HEK293 (cell line): ENCODE data around the gene MAP4K4.

Source experiments
- CTCF ChIA-PET: fragments of 350-600 bp; formaldehyde crosslinking; extraction: SDS; loops from one replicate; lab custom pipeline; 2021; ENCODE audit warnings: antibody characterized with exemption; lab: Yijun Ruan, JAX
- POLR2A ChIA-PET: fragments of 300-600 bp; formaldehyde crosslinking; extraction: SDS; loops from one replicate; lab custom pipeline; 2020; ENCODE audit warnings: antibody characterized with exemption, inconsistent platforms; lab: Yijun Ruan, JAX
- H3K27ac ChIP-seq: fragments of 200-500 bp; sonication (Bioruptor generic); 2 replicates; pipeline ENCODE4 v1.5.1; 2014; ENCODE audit warnings: low read depth, low read length, control low read depth, inconsistent platforms; ENCODE audit errors: extremely low read depth
- H3K36me3 ChIP-seq, 2 experiments: fragments of 200-500 bp in 1 of 2; sonication (Bioruptor generic) in 1 of 2; 1 replicate in 1 of 2; 2 replicates in 1 of 2; pipeline ENCODE4 v1.5.1; 2014 to 2017; ENCODE audit warnings: inconsistent platforms in 2 of 2, low read length in 2 of 2; ENCODE audit not compliant: control insufficient read depth in 2 of 2, insufficient read depth in 1 of 2
- H3K4me1 ChIP-seq: fragments of 200-500 bp; sonication (Bioruptor generic); 2 replicates; pipeline ENCODE4 v1.5.1; 2014; ENCODE audit warnings: mild to moderate bottlenecking, low read length, inconsistent platforms; ENCODE audit not compliant: control insufficient read depth, insufficient read depth
- H3K4me3 ChIP-seq: 2 replicates; pipeline ENCODE4 v1.5.1; 2011; ENCODE audit warnings: low read depth, mild to moderate bottlenecking, control low read depth, low read length, moderate library complexity
- H3K9me3 ChIP-seq: fragments of 200-500 bp; sonication (Bioruptor generic); 2 replicates; pipeline ENCODE4 v1.5.1; 2014; ENCODE audit warnings: low read depth, low read length, inconsistent platforms; ENCODE audit not compliant: control insufficient read depth, insufficient read depth
- HOXD13 ChIP-seq: sonication (generic); formaldehyde crosslinking; IDR thresholded peaks from 2 replicates; pipeline ENCODE4 v1.8.0; 2022; ENCODE audit warnings: missing genetic modification reagents, borderline replicate concordance
- PRDM1 ChIP-seq: fragments of 450-650 bp; formaldehyde crosslinking; IDR thresholded peaks from 2 replicates; pipeline ENCODE4; 2016; ENCODE audit warnings: missing biosample characterization, missing genetic modification characterization
- ZBTB17 ChIP-seq: fragments of 450-650 bp; formaldehyde crosslinking; IDR thresholded peaks from 2 replicates; pipeline ENCODE4 v1.5.1; 2016; ENCODE audit warnings: missing biosample characterization, missing genetic modification characterization
- ZFHX2 ChIP-seq: fragments of 450-650 bp; formaldehyde crosslinking; conservative IDR thresholded peaks from 2 replicates; pipeline ENCODE4 v1.5.1; 2016; ENCODE audit warnings: missing biosample characterization, missing genetic modification characterization
- ZNF114 ChIP-seq: fragments of 450-650 bp; formaldehyde crosslinking; IDR thresholded peaks from 2 replicates; pipeline ENCODE4 v1.5.0; 2017; ENCODE audit warnings: missing biosample characterization, missing genetic modification characterization
- ZNF132 ChIP-seq: fragments of 450-650 bp; formaldehyde crosslinking; IDR thresholded peaks from 2 replicates; pipeline ENCODE4 v1.5.1; 2017; ENCODE audit warnings: missing biosample characterization, missing genetic modification characterization, borderline replicate concordance
- ZNF138 ChIP-seq: fragments of 450-650 bp; formaldehyde crosslinking; IDR thresholded peaks from 2 replicates; pipeline ENCODE4 v1.5.1; 2016; ENCODE audit warnings: missing biosample characterization, missing genetic modification characterization, borderline replicate concordance
- ZNF214 ChIP-seq: fragments of 450-650 bp; formaldehyde crosslinking; IDR thresholded peaks from 2 replicates; pipeline ENCODE4 v1.5.1; 2017; ENCODE audit warnings: missing biosample characterization, mild to moderate bottlenecking, missing genetic modification characterization, borderline replicate concordance
- ZNF23 ChIP-seq: fragments of 450-650 bp; formaldehyde crosslinking; IDR thresholded peaks from 2 replicates; pipeline ENCODE4 v1.5.1; 2016; ENCODE audit warnings: missing biosample characterization, missing genetic modification characterization, borderline replicate concordance
- ZNF274 ChIP-seq, 2 experiments: fragments of 200-500 bp in 1 of 2; fragments of 450-650 bp in 1 of 2; sonication (Bioruptor generic) in 1 of 2; formaldehyde crosslinking in 1 of 2; IDR thresholded peaks; 2 replicates each; pipeline versions ENCODE4 v1.5.1 to v1.6.1; 2014 to 2016; ENCODE audit warnings: borderline replicate concordance in 1 of 2, inconsistent platforms in 1 of 2, low read length in 1 of 2, missing biosample characterization in 1 of 2, missing genetic modification characterization in 1 of 2
- ZNF354C ChIP-seq: fragments of 450-650 bp; formaldehyde crosslinking; IDR thresholded peaks from 2 replicates; pipeline ENCODE4 v1.5.1; 2016; ENCODE audit warnings: missing biosample characterization, missing genetic modification characterization, low read depth, borderline replicate concordance
- ZNF394 ChIP-seq: fragments of 450-650 bp; formaldehyde crosslinking; IDR thresholded peaks from 2 replicates; pipeline ENCODE4 v1.5.1; 2016; ENCODE audit warnings: missing biosample characterization, missing genetic modification characterization, mild to moderate bottlenecking, moderate library complexity, borderline replicate concordance
- ZNF433 ChIP-seq: fragments of 450-650 bp; formaldehyde crosslinking; IDR thresholded peaks from 2 replicates; pipeline ENCODE4 v1.5.1; 2016; ENCODE audit warnings: missing biosample characterization, missing genetic modification characterization, low read depth
- ZNF501 ChIP-seq: fragments of 450-650 bp; formaldehyde crosslinking; IDR thresholded peaks from 2 replicates; pipeline ENCODE4 v1.5.1; 2016; ENCODE audit warnings: missing biosample characterization, missing genetic modification characterization
- ZNF548 ChIP-seq: fragments of 450-650 bp; formaldehyde crosslinking; IDR thresholded peaks from 2 replicates; pipeline ENCODE4 v1.5.1; 2016; ENCODE audit warnings: missing biosample characterization, missing genetic modification characterization
- ZNF626 ChIP-seq: fragments of 450-650 bp; sonication (Bioruptor Pico); formaldehyde crosslinking; IDR thresholded peaks from 2 replicates; pipeline ENCODE4 v1.5.1; 2018; ENCODE audit warnings: missing biosample characterization, missing genetic modification characterization, inconsistent platforms
- ZSCAN23 ChIP-seq: fragments of 450-650 bp; formaldehyde crosslinking; IDR thresholded peaks from 2 replicates; pipeline ENCODE4 v1.5.1; 2016; ENCODE audit warnings: missing biosample characterization, missing genetic modification characterization
- ZXDB ChIP-seq: fragments of 450-650 bp; formaldehyde crosslinking; IDR thresholded peaks from 2 replicates; pipeline ENCODE4 v1.5.1; 2016; ENCODE audit warnings: missing biosample characterization, missing genetic modification characterization
- TF ChIP-seq, protein P1 (sequence below): fragments of 450-650 bp; formaldehyde crosslinking; optimal IDR thresholded peaks from 2 replicates; pipeline ENCODE3; 2016; ENCODE audit warnings: missing biosample characterization, mild to moderate bottlenecking, missing genetic modification characterization
- TF ChIP-seq, protein P2 (sequence below): fragments of 450-650 bp; formaldehyde crosslinking; IDR thresholded peaks from 2 replicates; pipeline ENCODE4 v1.5.1; 2016; ENCODE audit warnings: missing biosample characterization, missing genetic modification characterization
- TF ChIP-seq, protein P3 (sequence below): fragments of 450-650 bp; formaldehyde crosslinking; IDR thresholded peaks from 2 replicates; pipeline ENCODE4 v1.5.1; 2016; ENCODE audit warnings: missing biosample characterization, missing genetic modification characterization, low read depth
- TF ChIP-seq, protein P4 (sequence below): fragments of 450-650 bp; formaldehyde crosslinking; IDR thresholded peaks from 2 replicates; pipeline ENCODE4 v1.5.1; 2016; ENCODE audit warnings: missing biosample characterization, missing genetic modification characterization

MAP4K4 gene

DNA sequence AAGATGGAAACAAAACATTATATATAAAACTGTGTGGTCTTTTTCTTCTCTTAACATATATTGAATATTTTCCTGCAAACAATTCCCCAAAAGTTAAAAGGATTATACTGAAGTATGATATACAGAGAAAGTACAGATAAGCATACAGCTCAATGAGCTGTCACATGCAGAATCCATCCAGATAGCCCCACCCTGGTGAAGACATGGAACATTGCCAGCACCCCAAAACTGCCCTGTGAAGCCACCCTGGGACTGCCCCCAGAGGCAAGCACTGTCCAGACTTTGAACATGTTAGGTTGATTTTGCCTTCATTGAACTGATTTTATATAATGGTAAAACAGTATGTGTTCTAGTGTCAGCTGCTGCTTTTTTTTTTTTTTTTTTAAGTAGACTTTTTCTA, 182.0 kb downstream of the MAP4K4 start:
- Histone ChIP-seq H3K36me3 (peaks cover 23 to 72% of the 10 kb centered on the region in 2 experiments), H3K27ac (no peak overlapping the region), H3K4me1 (no peaks in the 10 kb centered on the region), H3K9me3 (no peaks in the 10 kb centered on the region), H3K4me3 (no peak overlapping the region)
- TF ChIP-seq, protein P1, sequence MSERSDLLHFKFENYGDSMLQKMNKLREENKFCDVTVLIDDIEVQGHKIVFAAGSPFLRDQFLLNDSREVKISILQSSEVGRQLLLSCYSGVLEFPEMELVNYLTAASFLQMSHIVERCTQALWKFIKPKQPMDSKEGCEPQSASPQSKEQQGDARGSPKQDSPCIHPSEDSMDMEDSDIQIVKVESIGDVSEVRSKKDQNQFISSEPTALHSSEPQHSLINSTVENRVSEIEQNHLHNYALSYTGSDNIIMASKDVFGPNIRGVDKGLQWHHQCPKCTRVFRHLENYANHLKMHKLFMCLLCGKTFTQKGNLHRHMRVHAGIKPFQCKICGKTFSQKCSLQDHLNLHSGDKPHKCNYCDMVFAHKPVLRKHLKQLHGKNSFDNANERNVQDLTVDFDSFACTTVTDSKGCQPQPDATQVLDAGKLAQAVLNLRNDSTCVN (tag by site-specific recombination), result no peak
- TF ChIP-seq ZNF501 (tag by site-specific recombination) (no peak), ZNF274 (IDR thresholded peaks at IDR 0.05; ENCODE audit: low read length) (no peak), ZNF274 (tag by site-specific recombination; IDR thresholded peaks at IDR 0.05; ENCODE audit: borderline replicate concordance) (no peak), ZNF433 (no peak), HOXD13 (CRISPR knock-in tag) (no peak), ZNF114 (tag by site-specific recombination) (no peak), ZFHX2 (tag by site-specific recombination) (no peak), ZXDB (tag by site-specific recombination) (no peak), ZNF626 (no peak), PRDM1 (tag by site-specific recombination) (no peak), ZNF548 (tag by site-specific recombination) (no peak)
- TF ChIP-seq, protein P2, sequence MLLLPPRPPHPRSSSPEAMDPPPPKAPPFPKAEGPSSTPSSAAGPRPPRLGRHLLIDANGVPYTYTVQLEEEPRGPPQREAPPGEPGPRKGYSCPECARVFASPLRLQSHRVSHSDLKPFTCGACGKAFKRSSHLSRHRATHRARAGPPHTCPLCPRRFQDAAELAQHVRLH (tag by site-specific recombination), result no peak
- POLR2A ChIA-PET, result interaction anchor here (0.6 kb wide), 1 partner anchor 13 kb away, joined by 6 read pairs; no protein-coding TSS in a partner anchor
- CTCF ChIA-PET, result interaction anchor here (0.6 to 0.7 kb wide), 2 partner anchors 105 to 361 kb away, joined by 3 to 4 read pairs; no protein-coding TSS in a partner anchor

DNA sequence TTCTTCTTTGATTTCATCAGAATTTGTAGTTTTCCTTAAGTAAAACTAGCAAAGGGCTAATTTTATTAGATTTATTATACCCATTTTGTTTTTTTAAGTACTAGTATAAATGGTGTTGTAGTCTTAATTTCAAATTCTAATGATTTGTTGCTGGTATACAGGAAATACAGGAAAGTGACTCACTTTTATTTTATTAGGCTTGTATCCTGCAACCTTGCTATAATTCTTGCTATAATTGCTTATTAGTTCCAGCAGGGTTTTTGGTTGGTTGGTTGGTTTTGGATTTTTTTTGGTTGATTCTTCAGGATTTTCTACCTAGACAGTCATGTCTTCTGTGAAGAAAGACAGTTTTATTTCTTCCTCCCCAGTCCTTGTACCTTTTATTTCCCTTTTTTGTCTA, 183.6 kb downstream of the MAP4K4 start:
- CTCF ChIA-PET, result interaction anchor here (0.6 kb wide), 1 partner anchor 555 kb away, joined by 3 read pairs; no protein-coding TSS in a partner anchor

More for the DNA sequence above, 183.6 kb downstream of the MAP4K4 start:
- POLR2A ChIA-PET, result no interaction called here
- Histone ChIP-seq H3K36me3 (peaks cover 19 to 68% of the 10 kb centered on the region in 2 experiments), H3K27ac (no peak overlapping the region), H3K4me1 (no peaks in the 10 kb centered on the region), H3K9me3 (no peaks in the 10 kb centered on the region), H3K4me3 (no peak overlapping the region)
- no peak for TF ChIP-seq HOXD13 (CRISPR knock-in tag)
- no peak for TF ChIP-seq ZNF132
- no peak for TF ChIP-seq ZNF23 (tag by site-specific recombination)
- no peak for TF ChIP-seq ZBTB17
- TF ChIP-seq, protein P3, sequence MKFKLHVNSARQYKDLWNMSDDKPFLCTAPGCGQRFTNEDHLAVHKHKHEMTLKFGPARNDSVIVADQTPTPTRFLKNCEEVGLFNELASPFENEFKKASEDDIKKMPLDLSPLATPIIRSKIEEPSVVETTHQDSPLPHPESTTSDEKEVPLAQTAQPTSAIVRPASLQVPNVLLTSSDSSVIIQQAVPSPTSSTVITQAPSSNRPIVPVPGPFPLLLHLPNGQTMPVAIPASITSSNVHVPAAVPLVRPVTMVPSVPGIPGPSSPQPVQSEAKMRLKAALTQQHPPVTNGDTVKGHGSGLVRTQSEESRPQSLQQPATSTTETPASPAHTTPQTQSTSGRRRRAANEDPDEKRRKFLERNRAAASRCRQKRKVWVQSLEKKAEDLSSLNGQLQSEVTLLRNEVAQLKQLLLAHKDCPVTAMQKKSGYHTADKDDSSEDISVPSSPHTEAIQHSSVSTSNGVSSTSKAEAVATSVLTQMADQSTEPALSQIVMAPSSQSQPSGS (tag by site-specific recombination), result no peak
- TF ChIP-seq ZSCAN23, result no peak
- TF ChIP-seq, protein P4, sequence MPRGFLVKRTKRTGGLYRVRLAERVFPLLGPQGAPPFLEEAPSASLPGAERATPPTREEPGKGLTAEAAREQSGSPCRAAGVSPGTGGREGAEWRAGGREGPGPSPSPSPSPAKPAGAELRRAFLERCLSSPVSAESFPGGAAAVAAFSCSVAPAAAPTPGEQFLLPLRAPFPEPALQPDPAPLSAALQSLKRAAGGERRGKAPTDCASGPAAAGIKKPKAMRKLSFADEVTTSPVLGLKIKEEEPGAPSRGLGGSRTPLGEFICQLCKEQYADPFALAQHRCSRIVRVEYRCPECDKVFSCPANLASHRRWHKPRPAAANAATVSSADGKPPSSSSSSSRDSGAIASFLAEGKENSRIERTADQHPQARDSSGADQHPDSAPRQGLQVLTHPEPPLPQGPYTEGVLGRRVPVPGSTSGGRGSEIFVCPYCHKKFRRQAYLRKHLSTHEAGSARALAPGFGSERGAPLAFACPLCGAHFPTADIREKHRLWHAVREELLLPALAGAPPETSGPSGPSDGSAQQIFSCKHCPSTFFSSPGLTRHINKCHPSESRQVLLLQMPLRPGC (tag by site-specific recombination), result no peak
- no peak for TF ChIP-seq ZNF138 (tag by site-specific recombination)
- TF ChIP-seq ZNF354C (tag by site-specific recombination), result no peak
- no peak for TF ChIP-seq ZNF394 (tag by site-specific recombination)
- TF ChIP-seq ZNF214 (tag by site-specific recombination), result no peak
